Psoas muscle (tissue), 8 donors: ENCODE data around the gene BMPER. TPM values are rescaled to one million over a fixed set of nuclear protein-coding genes. Genes with fewer than 3 reads are reported as not detected.
A peak's percentile ranks its signal among the peaks of the same experiment; 100 is the strongest.

Experiments used
- ATAC-seq, 4 donors: fragments of 200-7000 bp; cut with Tn5 transposase; one replicate each; pipeline ENCODE4 v1.9.1; 2020; ENCODE audit warnings: moderate library complexity in 3 of 4, mild to moderate bottlenecking in 2 of 4
- DNase-seq, 2 donors: peaks; one replicate each; pipeline ENCODE4 v3.0.0-alpha.2; 2020
- H3K27ac ChIP-seq: fragments of 200-600 bp; one replicate; pipeline ENCODE4 v1.8.0; 2022
- H3K27me3 ChIP-seq, 3 donors: fragments of 200-600 bp in 1 of 3; one replicate each; pipeline versions ENCODE4 v1.6.1 to v1.8.0; 2013 to 2022; ENCODE audit warnings: low read length in 2 of 3, mild to moderate bottlenecking in 2 of 3, moderate library complexity in 1 of 3; ENCODE audit not compliant: insufficient read depth in 3 of 3
- H3K36me3 ChIP-seq, 2 donors: fragments of 200-600 bp in 1 of 2; one replicate each; pipeline versions ENCODE4 v1.6.1 to v1.8.0; 2013 to 2022; ENCODE audit warnings: low read depth in 1 of 2, mild to moderate bottlenecking in 1 of 2, moderate library complexity in 1 of 2; ENCODE audit not compliant: insufficient read depth in 1 of 2
- H3K4me1 ChIP-seq: fragments of 200-600 bp; one replicate; pipeline ENCODE4 v1.8.0; 2022
- H3K4me3 ChIP-seq: fragments of 200-600 bp; one replicate; pipeline ENCODE4 v1.8.0; 2022; ENCODE audit warnings: mild to moderate bottlenecking
- H3K9me3 ChIP-seq: fragments of 200-600 bp; one replicate; pipeline ENCODE4 v1.8.0; 2022
- WGBS, 3 donors: extraction: QIAGEN DNeasy Blood & Tissue Kit; methylation state at CpG; one replicate each; pipeline versions ENCODE4 v1.1.6 to v1.1.7; 2013; 5-methylcytosine and 5-hydroxymethylcytosine counted together
- intact Hi-C, 2 donors: fragments of 100-400 bp; cut with DNase I; formaldehyde crosslinking; loops; one replicate each; pipeline versions ENCODE4 v1.11.0 to v1.14.2; 2022
- polyA plus RNA-seq, 3 donors: library from polyadenylated mRNA; stranded (reverse); fragments of 200-250 nt; gene quantifications; one replicate each; pipeline ENCODE4 v1.2.3, GENCODE V29; 2013
- total RNA-seq, 4 donors: library from RNA; stranded (reverse); fragmentation: NEBNext Ultra II Directional in 2 of 4; extraction: Animal tissue kit (Norgen Biotek cat#: 25700) in 2 of 4; gene quantifications; one replicate each; pipeline versions ENCODE4 v1.2.1 to v1.2.4, GENCODE V29; 2021 to 2023
- TF ChIP-seq, protein P1 (sequence below): fragments of 200-600 bp; IDR thresholded peaks from one replicate; pipeline ENCODE4 v1.8.0; 2022; ENCODE audit warnings: antibody characterized with exemption
- donor health status: healthy with polysubstance abuse.
- donor health status: DM: no; HTN: no; CAD: no; lungs with moderate emphysema.
- donor health status: Bipolar disorder and iron deficiency.
- donor health status: healthy.
- donor health status: DM: yes; HTN: yes; CAD: no.
- donor health status: DM: no; HTN: no; CAD: no.
- donor health status: DM: no; HTN: no; CAD: no.
- donor health status: DM: yes; HTN: yes; CAD: no.

The BMPER gene
- total and polyA plus RNA-seq, 7 donors = 1.0 to 7.6 (median 2.4) TPM

- Histone ChIP-seq H3K9me3 (no peaks in the 10 kb centered on the region), H3K27ac (no peak overlapping the region), H3K27me3 (no peaks in the 10 kb centered on the region), H3K4me1 (peaks cover 11% of the 10 kb centered on the region), H3K36me3 (no peaks in the 10 kb centered on the region), H3K4me3 (no peak overlapping the region)
- 25 to 46% (median 44%) methylated on average over 5 of the region's 5 CpGs for WGBS, 3 donors
- TF ChIP-seq, protein P1, sequence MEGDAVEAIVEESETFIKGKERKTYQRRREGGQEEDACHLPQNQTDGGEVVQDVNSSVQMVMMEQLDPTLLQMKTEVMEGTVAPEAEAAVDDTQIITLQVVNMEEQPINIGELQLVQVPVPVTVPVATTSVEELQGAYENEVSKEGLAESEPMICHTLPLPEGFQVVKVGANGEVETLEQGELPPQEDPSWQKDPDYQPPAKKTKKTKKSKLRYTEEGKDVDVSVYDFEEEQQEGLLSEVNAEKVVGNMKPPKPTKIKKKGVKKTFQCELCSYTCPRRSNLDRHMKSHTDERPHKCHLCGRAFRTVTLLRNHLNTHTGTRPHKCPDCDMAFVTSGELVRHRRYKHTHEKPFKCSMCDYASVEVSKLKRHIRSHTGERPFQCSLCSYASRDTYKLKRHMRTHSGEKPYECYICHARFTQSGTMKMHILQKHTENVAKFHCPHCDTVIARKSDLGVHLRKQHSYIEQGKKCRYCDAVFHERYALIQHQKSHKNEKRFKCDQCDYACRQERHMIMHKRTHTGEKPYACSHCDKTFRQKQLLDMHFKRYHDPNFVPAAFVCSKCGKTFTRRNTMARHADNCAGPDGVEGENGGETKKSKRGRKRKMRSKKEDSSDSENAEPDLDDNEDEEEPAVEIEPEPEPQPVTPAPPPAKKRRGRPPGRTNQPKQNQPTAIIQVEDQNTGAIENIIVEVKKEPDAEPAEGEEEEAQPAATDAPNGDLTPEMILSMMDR = no peak
- no peak for DNase-seq
- intact Hi-C loops = loop anchor here in 1 of 2 donors (5.0 kb wide), 1 partner anchor 41 kb away; no protein-coding TSS in a partner anchor
- ATAC-seq = no peak
These were observed 185.5 kb downstream of the BMPER start for GRCh38 chr7:34090816-34091215.

- no peak overlapping the region for H3K27ac ChIP-seq
- H3K27me3 ChIP-seq = no peaks in the 10 kb centered on the region
- TF ChIP-seq, protein P1 = peak; percentile 67
- H3K4me3 ChIP-seq = no peak overlapping the region
- peaks cover 13% of the 10 kb centered on the region for H3K4me1 ChIP-seq
- H3K36me3 ChIP-seq = no peaks in the 10 kb centered on the region
- WGBS, 3 donors = 7 to 14% (median 10%) methylated on average over 4 of the region's 4 CpGs
- H3K9me3 ChIP-seq = no peaks in the 10 kb centered on the region
- ATAC-seq (peak in 2 of 4 donors; percentile 43 to 62), DNase-seq (peak in 1 of 2 donors; percentile 20)
- intact Hi-C loops = loop anchor here in 1 of 2 donors (5.0 kb wide), 1 partner anchor 41 kb away; no protein-coding TSS in a partner anchor
These were observed 186.1 kb downstream of the BMPER start for GRCh38 chr7:34091321-34091917.

GRCh38 chr7:34093276-34093675 lies 187.9 kb downstream of the BMPER start:
- no peaks in the 10 kb centered on the region for H3K9me3 ChIP-seq
- no peak overlapping the region for H3K27ac ChIP-seq
- WGBS, 3 donors = 73 to 85% (median 75%) methylated on average over 3 of the region's 3 CpGs
- peaks cover 25% of the 10 kb centered on the region for H3K4me1 ChIP-seq
- no peak for DNase-seq
- no peaks in the 10 kb centered on the region for H3K27me3 ChIP-seq
- no peak for ATAC-seq
- no peaks in the 10 kb centered on the region for H3K36me3 ChIP-seq
- TF ChIP-seq, protein P1 = no peak
- intact Hi-C loops = loop anchor here (2.0 to 5.0 kb wide), 2 partner anchors 39 to 72 kb away; no protein-coding TSS in a partner anchor
- no peak overlapping the region for H3K4me3 ChIP-seq

- Histone ChIP-seq H3K27ac (peak overlapping the region; percentile 72), H3K9me3 (no peaks in the 10 kb centered on the region), H3K4me3 (no peak overlapping the region), H3K36me3 (no peaks in the 10 kb centered on the region), H3K4me1 (peaks cover 30% of the 10 kb centered on the region), H3K27me3 (no peaks in the 10 kb centered on the region)
- TF ChIP-seq, protein P1 = no peak
- intact Hi-C loops = loop anchor here in 1 of 2 donors (2.0 kb wide), 1 partner anchor 69 kb away; no protein-coding TSS in a partner anchor
- DNase-seq = peak; percentile 88 to 93
- WGBS, 3 donors = 17 to 33% (median 23%) methylated on average over 4 of the region's 4 CpGs
- peak; percentile 96 to 97 (median 96) for ATAC-seq
These were observed 190.9 kb downstream of the BMPER start for GRCh38 chr7:34096198-34096651.
